ENCODE data around the gene METRNL. TPM values are rescaled to one million over a fixed set of nuclear protein-coding genes. Genes with fewer than 3 reads are reported as not detected.

METRNL gene
- total RNA-seq, 2 experiments from 2014 or later = 4.7 to 5.9 TPM

- no peaks in the 10 kb centered on the region for H3K36me3 Mint-ChIP-seq
- no peak overlapping the region for H3K27ac Mint-ChIP-seq
- H3K4me1 Mint-ChIP-seq = peaks cover 22% of the 10 kb centered on the region
- H3K4me3 Mint-ChIP-seq = no peak overlapping the region
- H3K27me3 Mint-ChIP-seq = no peaks in the 10 kb centered on the region
- DNase-seq = no peak
- H3K9me3 Mint-ChIP-seq = no peaks in the 10 kb centered on the region
These were observed 9.9 kb upstream of the METRNL start for GRCh38 chr17:83069571-83069906.

DNA sequence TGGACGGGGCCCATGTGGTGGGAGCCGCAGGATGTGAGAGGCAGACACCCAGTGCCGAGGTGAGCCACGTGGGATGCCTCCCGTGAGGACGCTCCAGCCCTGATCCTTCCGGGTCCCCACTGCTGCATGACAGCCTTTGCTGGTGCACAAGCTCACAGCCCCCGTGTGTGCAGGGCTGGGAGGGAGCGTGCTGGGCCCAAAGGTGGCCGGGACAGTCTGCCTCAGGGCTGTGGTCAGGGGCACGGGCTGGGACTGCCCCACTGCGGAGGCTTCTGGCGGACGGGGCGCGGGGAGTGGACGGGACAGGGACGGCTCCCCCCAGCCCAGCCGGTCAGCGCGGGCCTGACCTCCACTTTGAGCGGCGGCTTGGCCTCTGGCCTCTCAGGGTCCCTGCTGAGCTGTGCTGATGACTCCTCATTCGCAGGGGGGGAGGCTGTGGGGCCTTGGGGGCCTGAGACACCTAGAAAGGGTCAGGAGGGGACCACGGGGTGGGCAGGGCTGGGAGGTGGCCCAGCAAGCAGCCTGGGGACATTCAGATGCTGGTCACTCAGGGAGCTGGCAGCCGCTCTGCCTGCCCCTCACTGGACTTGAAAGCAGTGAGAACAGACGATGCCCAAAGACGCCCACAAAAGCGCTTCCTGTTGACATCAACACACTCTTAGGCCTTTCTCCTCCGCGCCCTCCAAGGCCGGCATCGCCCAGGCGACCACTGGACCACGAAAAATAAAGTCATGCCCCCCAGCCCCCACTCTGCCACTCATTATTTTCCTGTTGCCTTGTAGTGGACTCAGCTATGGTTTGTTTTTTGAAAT lies 9.3 kb upstream of the METRNL start:
- Mint-ChIP-seq H3K4me1 (peaks cover 22% of the 10 kb centered on the region), H3K27ac (no peak overlapping the region), H3K27me3 (no peaks in the 10 kb centered on the region), H3K36me3 (no peaks in the 10 kb centered on the region), H3K9me3 (no peaks in the 10 kb centered on the region), H3K4me3 (no peak overlapping the region)
- no peak for DNase-seq

DNA sequence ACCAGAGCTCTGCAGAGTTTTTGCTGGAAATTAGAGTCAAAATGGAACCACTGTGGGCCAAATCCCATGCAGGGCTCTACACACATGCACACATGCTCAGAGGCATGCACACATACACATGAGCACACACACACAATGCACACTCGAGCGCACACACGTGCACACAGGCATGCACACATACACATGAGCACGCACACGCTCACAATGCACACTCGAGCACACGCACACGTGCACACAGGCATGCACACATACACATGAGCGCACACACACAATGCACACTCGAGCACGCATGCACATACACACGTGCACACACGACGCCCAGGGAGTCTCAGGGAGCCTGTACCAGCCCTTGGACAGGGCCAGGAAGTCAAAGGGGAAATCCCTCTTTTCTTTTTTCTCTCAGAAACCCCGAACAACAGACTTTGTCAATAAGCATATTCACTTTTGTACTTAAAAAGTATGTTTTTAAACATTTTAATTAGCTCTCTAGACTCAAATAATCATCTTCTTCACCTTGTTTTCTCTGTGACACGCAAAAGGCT lies 8.5 kb upstream of the METRNL start:
- no peak overlapping the region for H3K4me3 Mint-ChIP-seq
- H3K27me3 Mint-ChIP-seq = no peaks in the 10 kb centered on the region
- no peak overlapping the region for H3K27ac Mint-ChIP-seq
- peaks cover 22% of the 10 kb centered on the region for H3K4me1 Mint-ChIP-seq
- no peak for DNase-seq
- H3K36me3 Mint-ChIP-seq = no peaks in the 10 kb centered on the region
- H3K9me3 Mint-ChIP-seq = no peaks in the 10 kb centered on the region

DNA sequence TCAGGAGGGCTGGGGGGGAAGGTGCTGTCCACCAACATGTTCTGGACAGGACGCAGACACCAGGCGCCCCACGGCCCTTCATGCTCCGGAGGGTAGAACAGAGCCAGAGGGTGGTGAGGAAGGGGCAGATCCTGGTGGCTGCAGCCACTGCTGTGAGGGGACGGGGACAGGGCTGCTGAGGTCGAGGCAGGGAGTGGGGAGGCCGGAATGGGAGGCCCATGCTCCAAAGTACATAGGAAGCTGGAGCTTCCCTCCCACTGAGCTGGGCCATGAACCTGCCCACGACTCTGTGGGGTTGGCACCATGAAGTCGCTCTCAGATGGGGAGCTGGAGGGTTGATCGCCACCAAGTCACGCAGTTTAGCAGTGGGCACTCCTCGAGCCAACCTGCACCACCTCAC lies 8.0 kb upstream of the METRNL start:
- no peak for DNase-seq
- no peak overlapping the region for H3K27ac Mint-ChIP-seq
- no peaks in the 10 kb centered on the region for H3K36me3 Mint-ChIP-seq
- H3K27me3 Mint-ChIP-seq = no peaks in the 10 kb centered on the region
- H3K9me3 Mint-ChIP-seq = no peaks in the 10 kb centered on the region
- no peak overlapping the region for H3K4me3 Mint-ChIP-seq
- H3K4me1 Mint-ChIP-seq = peaks cover 22% of the 10 kb centered on the region

DNA sequence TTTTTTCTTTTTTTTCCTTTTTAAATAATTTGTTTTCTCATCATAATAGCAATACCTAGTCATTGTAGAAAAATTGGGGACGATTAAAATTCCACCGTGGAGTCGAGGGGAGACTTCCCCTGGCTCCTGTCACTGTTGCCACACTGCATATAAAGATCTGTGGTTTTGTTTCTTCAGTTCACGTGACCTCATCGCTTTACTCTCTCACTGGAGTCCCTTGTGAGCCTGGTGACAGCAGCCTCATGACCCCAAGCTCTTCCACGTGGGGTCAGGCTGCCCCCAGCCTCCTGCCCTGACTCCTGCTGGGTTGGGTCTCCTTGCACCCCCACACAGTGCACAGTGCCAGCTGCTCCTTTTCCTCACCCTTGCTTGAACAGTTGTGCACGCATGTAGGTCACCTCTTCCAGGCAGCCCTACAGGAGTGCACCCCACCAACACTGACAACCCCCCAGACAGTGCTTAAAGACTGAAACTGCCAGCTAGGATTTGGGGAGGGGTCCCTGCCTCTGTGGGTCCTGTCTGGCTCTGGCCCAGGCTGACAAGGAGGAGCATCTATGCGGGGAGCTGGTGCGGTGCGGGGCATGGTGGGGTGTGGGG lies 7.3 kb upstream of the METRNL start:
- Mint-ChIP-seq H3K27ac (no peak overlapping the region), H3K9me3 (no peaks in the 10 kb centered on the region)
- DNase-seq = no peak

DNA sequence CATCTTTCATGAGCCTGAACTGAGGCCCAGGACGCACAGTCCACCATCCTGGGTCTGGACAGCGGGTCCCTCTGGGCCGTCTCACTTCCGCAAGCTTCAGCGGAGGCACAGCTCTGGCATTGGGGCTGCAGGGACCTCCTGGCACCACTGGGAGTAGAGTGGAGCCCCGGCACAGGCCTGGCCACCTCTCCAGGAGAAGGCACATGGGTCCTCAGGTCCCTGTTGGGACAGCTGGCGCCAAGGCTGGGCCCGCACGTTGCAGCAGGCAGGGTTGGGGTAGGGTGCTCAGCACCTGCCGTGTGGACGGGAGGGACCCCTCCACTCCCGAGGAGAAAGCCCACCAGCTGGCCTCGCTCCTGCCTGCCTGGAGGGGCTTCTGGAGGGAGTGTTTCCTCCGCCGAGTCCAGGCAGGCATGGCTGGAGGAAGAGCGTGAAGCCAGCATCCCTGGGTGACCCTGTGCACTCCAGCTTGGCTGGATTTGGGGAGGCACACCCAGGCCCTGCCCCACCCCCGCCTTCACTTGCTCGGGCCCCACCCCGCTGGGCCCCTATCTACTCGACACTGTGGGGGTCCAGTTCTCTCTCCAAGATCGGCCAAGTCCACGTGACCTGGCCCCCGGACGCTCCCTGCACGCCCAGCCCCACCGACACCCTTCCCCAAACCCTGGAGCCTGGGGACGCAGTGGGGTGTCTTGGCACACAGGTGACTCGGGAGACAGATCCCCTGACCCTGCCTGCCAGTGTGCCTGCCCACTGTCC lies 6.6 kb upstream of the METRNL start:
- no peaks in the 10 kb centered on the region for H3K36me3 Mint-ChIP-seq
- H3K4me3 Mint-ChIP-seq = no peak overlapping the region
- H3K27me3 Mint-ChIP-seq = peaks cover 3% of the 10 kb centered on the region
- no peak overlapping the region for H3K27ac Mint-ChIP-seq
- H3K4me1 Mint-ChIP-seq = peaks cover 22% of the 10 kb centered on the region
- no peak for DNase-seq
- no peaks in the 10 kb centered on the region for H3K9me3 Mint-ChIP-seq

More for the DNA sequence above, 7.3 kb upstream of the METRNL start:
- Mint-ChIP-seq H3K27me3 (no peaks in the 10 kb centered on the region), H3K4me3 (no peak overlapping the region), H3K4me1 (peaks cover 22% of the 10 kb centered on the region), H3K36me3 (no peaks in the 10 kb centered on the region)

DNA sequence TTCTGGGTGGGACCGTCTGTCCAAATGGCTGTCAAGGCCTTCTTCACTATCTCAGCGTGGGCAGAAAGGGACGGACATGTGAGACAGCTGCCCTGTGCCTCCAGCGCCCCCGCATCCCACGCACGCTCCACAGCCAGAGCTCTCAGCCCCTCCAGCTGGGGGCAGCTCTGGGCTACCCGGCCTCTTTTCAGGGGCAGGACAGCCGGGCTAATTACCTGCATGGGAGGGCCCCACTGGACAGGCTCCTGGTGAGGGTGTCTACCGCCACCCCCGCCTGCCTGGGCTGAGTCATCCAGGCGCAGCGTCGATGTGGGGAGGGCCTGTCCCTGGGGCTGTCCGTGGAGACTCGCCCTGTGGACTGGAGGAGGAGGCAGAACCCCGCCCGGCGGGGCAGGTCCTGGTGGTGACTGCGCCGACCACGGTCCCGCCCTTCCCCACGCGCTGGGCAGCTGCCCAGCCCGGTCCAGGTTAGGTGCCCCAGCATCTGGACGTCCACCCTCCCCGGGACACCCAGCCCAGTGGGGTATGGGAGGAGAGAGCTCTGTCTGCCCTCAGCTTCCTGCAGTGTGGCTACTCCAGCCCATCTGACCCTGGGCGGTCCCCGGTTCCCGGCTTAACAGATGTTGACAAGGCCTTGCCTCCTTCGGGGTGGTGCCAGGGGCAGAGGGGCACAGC lies 5.9 kb upstream of the METRNL start:
- no peaks in the 10 kb centered on the region for H3K9me3 Mint-ChIP-seq
- no peaks in the 10 kb centered on the region for H3K36me3 Mint-ChIP-seq
- no peak overlapping the region for H3K27ac Mint-ChIP-seq
- H3K27me3 Mint-ChIP-seq = peaks cover 8% of the 10 kb centered on the region
- no peak for DNase-seq
- H3K4me3 Mint-ChIP-seq = no peak overlapping the region
- peaks cover 22% of the 10 kb centered on the region for H3K4me1 Mint-ChIP-seq

DNA sequence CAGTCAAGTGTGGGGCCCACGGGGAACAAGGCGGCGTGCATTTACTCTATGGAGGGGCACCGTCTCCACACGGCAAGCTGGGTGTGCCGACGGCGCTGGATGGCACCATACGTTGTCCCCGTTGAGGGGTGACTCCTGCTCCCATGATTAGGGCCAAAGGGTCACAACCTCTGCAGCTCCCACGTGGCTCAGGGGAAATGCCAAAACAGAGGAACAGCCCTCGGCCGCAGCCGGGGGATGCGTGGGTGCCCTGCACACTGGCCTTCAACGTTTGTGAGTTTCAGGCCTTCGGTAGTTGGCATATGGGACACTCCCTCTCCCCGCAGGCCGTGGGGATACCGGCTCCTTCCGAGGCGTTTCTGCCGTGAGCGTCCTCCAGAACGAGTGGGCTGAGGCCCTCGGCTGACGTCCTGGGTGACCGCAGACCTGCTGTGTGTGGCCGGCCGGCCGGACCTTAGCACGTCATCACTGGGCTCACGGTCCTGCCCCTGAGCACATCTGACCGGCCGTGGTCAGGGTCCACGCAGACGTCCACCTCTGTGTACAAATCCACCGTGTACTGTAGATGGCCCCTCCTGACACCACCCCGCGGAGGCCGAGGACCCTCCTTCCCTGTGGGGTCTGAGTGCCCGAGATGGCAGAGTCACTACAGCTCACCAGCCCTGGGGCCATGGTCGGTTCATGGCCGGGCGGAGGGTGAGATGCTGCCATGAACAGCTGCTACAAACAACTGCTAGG lies 4.8 kb upstream of the METRNL start:
- Mint-ChIP-seq H3K36me3 (no peaks in the 10 kb centered on the region), H3K4me1 (peaks cover 17% of the 10 kb centered on the region), H3K9me3 (no peaks in the 10 kb centered on the region), H3K27me3 (peaks cover 8% of the 10 kb centered on the region), H3K4me3 (no peak overlapping the region), H3K27ac (no peak overlapping the region)
- no peak for DNase-seq

- Mint-ChIP-seq H3K4me1 (peaks cover 17% of the 10 kb centered on the region), H3K4me3 (no peak overlapping the region), H3K36me3 (no peaks in the 10 kb centered on the region), H3K27me3 (peaks cover 8% of the 10 kb centered on the region), H3K27ac (no peak overlapping the region), H3K9me3 (no peaks in the 10 kb centered on the region)
- DNase-seq = no peak
These were observed 4.0 kb upstream of the METRNL start for GRCh38 chr17:83075270-83075880.

DNA sequence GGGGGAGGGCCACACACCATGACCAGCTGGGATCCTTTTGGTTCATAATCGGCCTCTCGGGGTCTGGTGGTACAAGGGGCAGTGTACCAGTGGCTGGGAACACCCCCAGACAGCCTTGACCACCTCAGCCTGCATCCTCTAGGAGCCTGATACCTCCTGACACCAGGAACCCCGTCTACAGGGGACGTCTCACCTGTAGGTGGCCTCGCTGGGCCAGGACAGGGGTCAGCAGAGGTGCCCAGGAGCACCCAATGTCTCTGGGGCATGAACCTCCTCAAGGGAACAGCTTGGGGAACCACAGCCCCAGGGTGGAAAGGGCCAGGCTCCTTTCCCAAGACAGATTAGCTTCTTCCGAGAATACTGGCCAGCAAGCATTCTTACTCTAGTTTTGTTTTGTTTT lies 2.5 kb upstream of the METRNL start:
- H3K27ac Mint-ChIP-seq = no peak overlapping the region
- DNase-seq = no peak
- peaks cover 12% of the 10 kb centered on the region for H3K27me3 Mint-ChIP-seq
- H3K4me1 Mint-ChIP-seq = peaks cover 7% of the 10 kb centered on the region
- H3K36me3 Mint-ChIP-seq = no peaks in the 10 kb centered on the region
- H3K4me3 Mint-ChIP-seq = no peak overlapping the region
- H3K9me3 Mint-ChIP-seq = no peaks in the 10 kb centered on the region

GRCh38 chr17:83077411-83077810 lies 2.0 kb upstream of the METRNL start:
- no peak for DNase-seq
- peaks cover 4% of the 10 kb centered on the region for H3K4me1 Mint-ChIP-seq
- peak overlapping the region; percentile 8 for H3K4me3 Mint-ChIP-seq
- no peaks in the 10 kb centered on the region for H3K36me3 Mint-ChIP-seq
- H3K27ac Mint-ChIP-seq = no peak overlapping the region
- no peaks in the 10 kb centered on the region for H3K9me3 Mint-ChIP-seq
- H3K27me3 Mint-ChIP-seq = peaks cover 15% of the 10 kb centered on the region

DNA sequence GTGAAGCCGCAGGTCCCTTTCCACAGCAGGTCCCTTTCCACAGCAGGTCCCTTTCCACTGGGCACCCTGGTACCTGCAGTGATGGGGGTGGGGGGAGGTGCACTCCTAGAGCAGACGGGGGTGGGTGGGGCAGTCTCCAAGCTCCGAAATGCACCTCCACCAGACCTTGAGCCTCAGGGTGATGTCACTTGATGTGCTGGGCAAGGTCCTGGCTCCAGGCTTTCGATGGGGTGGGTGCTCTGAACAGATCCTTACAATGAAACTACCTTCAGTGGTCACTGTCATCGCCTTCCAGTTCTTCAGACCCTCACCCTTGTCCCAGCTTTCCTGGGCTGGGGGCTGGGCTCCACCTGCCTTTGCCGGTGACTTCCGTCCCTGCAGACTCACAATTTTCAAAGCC lies 1.5 kb upstream of the METRNL start:
- Mint-ChIP-seq H3K9me3 (no peaks in the 10 kb centered on the region), H3K4me3 (no peak overlapping the region), H3K4me1 (peaks cover 9% of the 10 kb centered on the region), H3K27ac (no peak overlapping the region), H3K27me3 (peaks cover 15% of the 10 kb centered on the region), H3K36me3 (no peaks in the 10 kb centered on the region)
- DNase-seq = no peak

- peak; percentile 25 for DNase-seq
These were observed 744 bp upstream of the METRNL start for GRCh38 chr17:83078378-83079351.

More at GRCh38 chr17:83078378-83079351, 744 bp upstream of the METRNL start:
- no peaks in the 10 kb centered on the region for H3K36me3 Mint-ChIP-seq
- peaks cover 15% of the 10 kb centered on the region for H3K27me3 Mint-ChIP-seq
- H3K4me3 Mint-ChIP-seq = peak overlapping the region; percentile 22
- H3K9me3 Mint-ChIP-seq = no peaks in the 10 kb centered on the region
- H3K4me1 Mint-ChIP-seq = peaks cover 16% of the 10 kb centered on the region
- H3K27ac Mint-ChIP-seq = no peak overlapping the region
